GM21786 (cell line): ENCODE data around the gene ZACN.

Experiments used
- ATAC-seq: cut with Tn5 transposase; IDR thresholded peaks from one replicate; pipeline ENCODE4 v1.9.1; 2021; ENCODE audit not compliant: unreplicated experiment

Gene ZACN

GRCh38 chr17:76080768-76081287 is 1.8 kb downstream of the ZACN start:
- ATAC-seq, result no peak

- ATAC-seq, result no peak
These were observed 2.6 kb downstream of the ZACN start for GRCh38 chr17:76081295-76082210.

GRCh38 chr17:76082326-76083251 is 3.6 kb downstream of the ZACN start:
- no peak for ATAC-seq

- ATAC-seq, result no peak
These were observed 4.7 kb downstream of the ZACN start for GRCh38 chr17:76083536-76084182.

- no peak for ATAC-seq
These were observed 6.2 kb downstream of the ZACN start for GRCh38 chr17:76085066-76085730.

- ATAC-seq, result no peak
These were observed 6.9 kb downstream of the ZACN start for GRCh38 chr17:76085731-76086366.

GRCh38 chr17:76086384-76086783 is 7.4 kb downstream of the ZACN start:
- ATAC-seq, result no peak

- ATAC-seq, result no peak
These were observed 8.5 kb downstream of the ZACN start for GRCh38 chr17:76087531-76087930.

- ATAC-seq, result no peak
These were observed 9.3 kb downstream of the ZACN start for GRCh38 chr17:76088041-76088867.

- no peak for ATAC-seq
These were observed 10.0 kb downstream of the ZACN start for GRCh38 chr17:76088868-76089576.

GRCh38 chr17:76089680-76090516 is 10.9 kb downstream of the ZACN start:
- ATAC-seq, result no peak

GRCh38 chr17:76090517-76091129 is 11.6 kb downstream of the ZACN start:
- no peak for ATAC-seq

GRCh38 chr17:76091526-76092286 is 12.7 kb downstream of the ZACN start:
- ATAC-seq, result no peak

GRCh38 chr17:76092526-76093413 is 13.8 kb downstream of the ZACN start:
- ATAC-seq, result no peak

- no peak for ATAC-seq
These were observed 15.1 kb downstream of the ZACN start for GRCh38 chr17:76094046-76094445.
